GM19438 (cell line): ENCODE measurements around the gene TFEB.

ENCODE experiments used
- ATAC-seq: cut with Tn5 transposase; IDR thresholded peaks from one replicate; pipeline ENCODE4 v1.9.1; 2021; ENCODE audit warnings: low read depth; ENCODE audit not compliant: unreplicated experiment

The TFEB gene

GRCh38 chr6:41642960-41643898 is 92.2 kb downstream of the TFEB start:
- ATAC-seq, result no peak

- no peak for ATAC-seq
Observed at GRCh38 chr6:41642090-41642959, 93.1 kb downstream of the TFEB start.

GRCh38 chr6:41641352-41641925 is 94.0 kb downstream of the TFEB start:
- ATAC-seq, result no peak

GRCh38 chr6:41640426-41640825 is 95.0 kb downstream of the TFEB start:
- ATAC-seq, result no peak

GRCh38 chr6:41639809-41640371 is 95.5 kb downstream of the TFEB start:
- ATAC-seq, result no peak

- ATAC-seq, result no peak
Observed at GRCh38 chr6:41638935-41639808, 96.2 kb downstream of the TFEB start.

DNA sequence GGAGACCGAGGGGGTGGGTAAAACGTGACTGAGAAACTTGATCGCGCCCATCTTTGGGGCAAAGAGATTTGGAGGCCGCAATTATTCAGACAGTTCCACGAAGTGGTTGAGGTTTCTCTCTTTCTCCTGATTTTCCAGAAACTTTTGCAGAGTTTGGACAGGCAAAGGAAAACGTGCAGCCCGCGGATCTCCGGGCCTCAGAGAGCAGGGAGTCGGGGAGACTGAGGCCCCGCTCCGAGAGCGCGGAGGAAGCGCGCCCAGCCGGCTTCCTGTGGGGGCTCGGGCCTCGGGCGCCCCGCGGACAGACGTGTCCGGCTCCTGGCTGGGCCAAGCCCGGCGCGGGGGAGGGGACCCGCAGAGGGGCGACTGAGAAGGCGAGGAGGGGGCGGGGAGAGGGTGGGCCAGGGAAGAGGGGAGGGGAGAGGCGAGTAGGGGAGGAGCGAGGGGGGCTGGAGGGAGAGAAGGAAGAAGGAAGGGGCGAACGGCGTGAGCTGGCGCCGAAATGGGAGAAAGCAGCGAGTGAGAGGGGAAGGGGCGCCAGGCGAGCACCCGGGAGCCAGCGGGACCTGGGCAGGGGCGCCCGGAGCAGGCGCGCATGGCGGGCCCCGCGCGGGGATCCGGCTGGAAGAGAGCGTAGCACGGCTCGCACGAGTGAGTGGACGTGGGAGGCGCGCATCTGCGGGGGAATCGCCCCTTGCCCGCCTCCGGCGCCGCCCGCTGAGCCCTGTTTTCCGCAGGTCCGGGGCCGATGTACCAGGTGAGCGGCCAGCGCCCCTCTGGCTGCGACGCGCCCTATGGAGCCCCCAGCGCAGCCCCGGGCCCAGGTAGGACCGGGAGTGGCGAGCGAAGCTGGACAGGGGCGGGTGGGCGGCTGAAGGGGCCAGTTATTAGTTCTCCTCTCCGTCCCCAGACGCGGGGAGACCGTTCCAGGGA is 97.1 kb downstream of the TFEB start, which contains the start of gene MDFI:
MDFI (plus strand) TSS at position 467 of the 933 bp plus-strand sequence; CDS start at position 749, 282 bp downstream.
- ATAC-seq, result no peak

GRCh38 chr6:41637194-41638001 is 98.0 kb downstream of the TFEB start:
- no peak for ATAC-seq

GRCh38 chr6:41636833-41637193 is 98.6 kb downstream of the TFEB start:
- ATAC-seq, result no peak

DNA sequence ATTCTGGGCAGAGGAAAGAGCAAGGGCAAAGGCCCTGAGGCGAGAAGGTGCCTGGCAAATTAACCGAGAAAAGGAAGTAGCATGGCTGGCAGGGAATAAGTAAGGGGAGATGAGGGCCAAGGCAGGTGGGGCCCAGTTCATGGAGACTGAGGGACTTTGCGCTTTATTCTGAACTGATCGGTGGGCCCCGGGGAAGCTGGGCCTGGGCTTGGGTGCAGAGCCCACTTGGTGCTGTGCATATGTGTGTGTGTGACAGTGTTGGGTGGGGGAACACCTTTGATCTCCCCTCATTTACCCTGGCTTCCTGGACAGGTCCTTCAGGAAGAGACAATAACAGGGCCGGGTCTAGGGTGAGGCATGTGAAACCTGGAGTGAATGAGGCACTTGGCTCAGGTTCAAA is 100.0 kb downstream of the TFEB start:
- no peak for ATAC-seq

DNA sequence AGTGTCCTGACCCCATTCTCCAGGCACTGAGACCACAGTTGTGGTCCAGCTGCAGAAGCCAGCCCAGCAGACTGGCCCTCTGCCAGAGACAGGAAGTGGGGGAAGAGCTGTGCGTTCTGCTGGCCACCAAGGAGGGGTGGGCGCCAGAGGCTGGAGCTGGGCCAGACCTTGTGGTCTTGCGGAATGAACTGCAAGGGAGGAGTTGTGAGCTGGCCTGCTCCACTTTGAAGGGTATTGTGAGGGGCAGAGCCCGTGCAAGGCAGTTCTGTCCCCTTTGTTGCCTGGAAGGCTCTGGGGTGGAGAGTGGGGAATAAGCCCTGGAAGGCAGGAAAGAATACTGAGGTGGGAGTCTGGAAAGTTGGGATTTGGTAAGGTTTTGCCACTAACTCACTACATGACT is 100.8 kb downstream of the TFEB start:
- no peak for ATAC-seq
